ENCODE data around the gene TTLL7. TPM values are rescaled to one million over a fixed set of nuclear protein-coding genes. Genes with fewer than 3 reads are reported as not detected.

The TTLL7 gene
- total and polyA plus RNA-seq, 9 of the 15 experiments (the other 6 are each of a cell fraction or from before 2014, with no cell fraction given) = 0.63 to 2.6 (median 1.7) TPM

DNA sequence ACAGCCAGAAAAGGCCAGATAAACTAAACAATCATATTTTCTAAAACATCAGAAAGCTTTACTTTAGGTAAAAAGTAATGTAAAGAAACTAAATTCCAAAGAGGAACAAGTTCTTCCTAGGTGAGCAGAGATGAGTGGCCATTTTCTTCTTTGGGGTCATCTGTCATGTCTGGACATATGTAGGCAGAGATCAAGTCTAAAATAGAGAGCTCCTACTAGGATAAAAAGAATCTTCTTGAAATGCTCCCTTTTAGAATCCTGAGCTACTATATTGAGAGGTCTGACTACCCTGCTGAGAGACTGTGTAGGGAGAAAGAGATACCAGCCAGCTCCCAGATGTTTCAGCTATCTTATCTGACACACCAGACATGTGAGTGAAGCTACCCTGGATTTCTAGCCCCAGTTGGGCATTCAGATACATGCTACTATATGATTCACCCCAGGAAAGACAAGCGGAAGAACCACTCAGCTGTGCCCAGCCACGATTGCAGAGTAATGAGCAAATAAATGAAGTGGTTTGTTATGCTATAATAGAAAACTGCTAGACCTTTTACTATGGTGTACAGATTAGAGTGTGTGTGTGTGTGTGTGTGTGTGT, 80.1 kb downstream of the TTLL7 start (continued):
- TF ChIP-seq, protein P1, sequence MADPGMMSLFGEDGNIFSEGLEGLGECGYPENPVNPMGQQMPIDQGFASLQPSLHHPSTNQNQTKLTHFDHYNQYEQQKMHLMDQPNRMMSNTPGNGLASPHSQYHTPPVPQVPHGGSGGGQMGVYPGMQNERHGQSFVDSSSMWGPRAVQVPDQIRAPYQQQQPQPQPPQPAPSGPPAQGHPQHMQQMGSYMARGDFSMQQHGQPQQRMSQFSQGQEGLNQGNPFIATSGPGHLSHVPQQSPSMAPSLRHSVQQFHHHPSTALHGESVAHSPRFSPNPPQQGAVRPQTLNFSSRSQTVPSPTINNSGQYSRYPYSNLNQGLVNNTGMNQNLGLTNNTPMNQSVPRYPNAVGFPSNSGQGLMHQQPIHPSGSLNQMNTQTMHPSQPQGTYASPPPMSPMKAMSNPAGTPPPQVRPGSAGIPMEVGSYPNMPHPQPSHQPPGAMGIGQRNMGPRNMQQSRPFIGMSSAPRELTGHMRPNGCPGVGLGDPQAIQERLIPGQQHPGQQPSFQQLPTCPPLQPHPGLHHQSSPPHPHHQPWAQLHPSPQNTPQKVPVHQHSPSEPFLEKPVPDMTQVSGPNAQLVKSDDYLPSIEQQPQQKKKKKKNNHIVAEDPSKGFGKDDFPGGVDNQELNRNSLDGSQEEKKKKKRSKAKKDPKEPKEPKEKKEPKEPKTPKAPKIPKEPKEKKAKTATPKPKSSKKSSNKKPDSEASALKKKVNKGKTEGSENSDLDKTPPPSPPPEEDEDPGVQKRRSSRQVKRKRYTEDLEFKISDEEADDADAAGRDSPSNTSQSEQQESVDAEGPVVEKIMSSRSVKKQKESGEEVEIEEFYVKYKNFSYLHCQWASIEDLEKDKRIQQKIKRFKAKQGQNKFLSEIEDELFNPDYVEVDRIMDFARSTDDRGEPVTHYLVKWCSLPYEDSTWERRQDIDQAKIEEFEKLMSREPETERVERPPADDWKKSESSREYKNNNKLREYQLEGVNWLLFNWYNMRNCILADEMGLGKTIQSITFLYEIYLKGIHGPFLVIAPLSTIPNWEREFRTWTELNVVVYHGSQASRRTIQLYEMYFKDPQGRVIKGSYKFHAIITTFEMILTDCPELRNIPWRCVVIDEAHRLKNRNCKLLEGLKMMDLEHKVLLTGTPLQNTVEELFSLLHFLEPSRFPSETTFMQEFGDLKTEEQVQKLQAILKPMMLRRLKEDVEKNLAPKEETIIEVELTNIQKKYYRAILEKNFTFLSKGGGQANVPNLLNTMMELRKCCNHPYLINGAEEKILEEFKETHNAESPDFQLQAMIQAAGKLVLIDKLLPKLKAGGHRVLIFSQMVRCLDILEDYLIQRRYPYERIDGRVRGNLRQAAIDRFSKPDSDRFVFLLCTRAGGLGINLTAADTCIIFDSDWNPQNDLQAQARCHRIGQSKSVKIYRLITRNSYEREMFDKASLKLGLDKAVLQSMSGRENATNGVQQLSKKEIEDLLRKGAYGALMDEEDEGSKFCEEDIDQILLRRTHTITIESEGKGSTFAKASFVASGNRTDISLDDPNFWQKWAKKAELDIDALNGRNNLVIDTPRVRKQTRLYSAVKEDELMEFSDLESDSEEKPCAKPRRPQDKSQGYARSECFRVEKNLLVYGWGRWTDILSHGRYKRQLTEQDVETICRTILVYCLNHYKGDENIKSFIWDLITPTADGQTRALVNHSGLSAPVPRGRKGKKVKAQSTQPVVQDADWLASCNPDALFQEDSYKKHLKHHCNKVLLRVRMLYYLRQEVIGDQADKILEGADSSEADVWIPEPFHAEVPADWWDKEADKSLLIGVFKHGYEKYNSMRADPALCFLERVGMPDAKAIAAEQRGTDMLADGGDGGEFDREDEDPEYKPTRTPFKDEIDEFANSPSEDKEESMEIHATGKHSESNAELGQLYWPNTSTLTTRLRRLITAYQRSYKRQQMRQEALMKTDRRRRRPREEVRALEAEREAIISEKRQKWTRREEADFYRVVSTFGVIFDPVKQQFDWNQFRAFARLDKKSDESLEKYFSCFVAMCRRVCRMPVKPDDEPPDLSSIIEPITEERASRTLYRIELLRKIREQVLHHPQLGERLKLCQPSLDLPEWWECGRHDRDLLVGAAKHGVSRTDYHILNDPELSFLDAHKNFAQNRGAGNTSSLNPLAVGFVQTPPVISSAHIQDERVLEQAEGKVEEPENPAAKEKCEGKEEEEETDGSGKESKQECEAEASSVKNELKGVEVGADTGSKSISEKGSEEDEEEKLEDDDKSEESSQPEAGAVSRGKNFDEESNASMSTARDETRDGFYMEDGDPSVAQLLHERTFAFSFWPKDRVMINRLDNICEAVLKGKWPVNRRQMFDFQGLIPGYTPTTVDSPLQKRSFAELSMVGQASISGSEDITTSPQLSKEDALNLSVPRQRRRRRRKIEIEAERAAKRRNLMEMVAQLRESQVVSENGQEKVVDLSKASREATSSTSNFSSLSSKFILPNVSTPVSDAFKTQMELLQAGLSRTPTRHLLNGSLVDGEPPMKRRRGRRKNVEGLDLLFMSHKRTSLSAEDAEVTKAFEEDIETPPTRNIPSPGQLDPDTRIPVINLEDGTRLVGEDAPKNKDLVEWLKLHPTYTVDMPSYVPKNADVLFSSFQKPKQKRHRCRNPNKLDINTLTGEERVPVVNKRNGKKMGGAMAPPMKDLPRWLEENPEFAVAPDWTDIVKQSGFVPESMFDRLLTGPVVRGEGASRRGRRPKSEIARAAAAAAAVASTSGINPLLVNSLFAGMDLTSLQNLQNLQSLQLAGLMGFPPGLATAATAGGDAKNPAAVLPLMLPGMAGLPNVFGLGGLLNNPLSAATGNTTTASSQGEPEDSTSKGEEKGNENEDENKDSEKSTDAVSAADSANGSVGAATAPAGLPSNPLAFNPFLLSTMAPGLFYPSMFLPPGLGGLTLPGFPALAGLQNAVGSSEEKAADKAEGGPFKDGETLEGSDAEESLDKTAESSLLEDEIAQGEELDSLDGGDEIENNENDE (IDR thresholded peaks at IDR 0.05; ENCODE audit: low read depth, low read length) = no peak
- TF ChIP-seq ZNF121 (CRISPR knock-in tag; conservative IDR thresholded peaks at IDR 0.05) = no peak
- no peak for TF ChIP-seq HDAC6 (IDR thresholded peaks at IDR 0.05; ENCODE audit: low read depth, low read length)
- peak; percentile 87 for TF ChIP-seq ZKSCAN8 (CRISPR knock-in tag; IDR thresholded peaks at IDR 0.05)
- peak; percentile 73 for TF ChIP-seq MTA3 (IDR thresholded peaks at IDR 0.05; ENCODE audit: borderline replicate concordance)
- TF ChIP-seq, protein P2, sequence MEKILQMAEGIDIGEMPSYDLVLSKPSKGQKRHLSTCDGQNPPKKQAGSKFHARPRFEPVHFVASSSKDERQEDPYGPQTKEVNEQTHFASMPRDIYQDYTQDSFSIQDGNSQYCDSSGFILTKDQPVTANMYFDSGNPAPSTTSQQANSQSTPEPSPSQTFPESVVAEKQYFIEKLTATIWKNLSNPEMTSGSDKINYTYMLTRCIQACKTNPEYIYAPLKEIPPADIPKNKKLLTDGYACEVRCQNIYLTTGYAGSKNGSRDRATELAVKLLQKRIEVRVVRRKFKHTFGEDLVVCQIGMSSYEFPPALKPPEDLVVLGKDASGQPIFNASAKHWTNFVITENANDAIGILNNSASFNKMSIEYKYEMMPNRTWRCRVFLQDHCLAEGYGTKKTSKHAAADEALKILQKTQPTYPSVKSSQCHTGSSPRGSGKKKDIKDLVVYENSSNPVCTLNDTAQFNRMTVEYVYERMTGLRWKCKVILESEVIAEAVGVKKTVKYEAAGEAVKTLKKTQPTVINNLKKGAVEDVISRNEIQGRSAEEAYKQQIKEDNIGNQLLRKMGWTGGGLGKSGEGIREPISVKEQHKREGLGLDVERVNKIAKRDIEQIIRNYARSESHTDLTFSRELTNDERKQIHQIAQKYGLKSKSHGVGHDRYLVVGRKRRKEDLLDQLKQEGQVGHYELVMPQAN (IDR thresholded peaks at IDR 0.05; ENCODE audit: borderline replicate concordance) = no peak
- TF ChIP-seq, protein P3, sequence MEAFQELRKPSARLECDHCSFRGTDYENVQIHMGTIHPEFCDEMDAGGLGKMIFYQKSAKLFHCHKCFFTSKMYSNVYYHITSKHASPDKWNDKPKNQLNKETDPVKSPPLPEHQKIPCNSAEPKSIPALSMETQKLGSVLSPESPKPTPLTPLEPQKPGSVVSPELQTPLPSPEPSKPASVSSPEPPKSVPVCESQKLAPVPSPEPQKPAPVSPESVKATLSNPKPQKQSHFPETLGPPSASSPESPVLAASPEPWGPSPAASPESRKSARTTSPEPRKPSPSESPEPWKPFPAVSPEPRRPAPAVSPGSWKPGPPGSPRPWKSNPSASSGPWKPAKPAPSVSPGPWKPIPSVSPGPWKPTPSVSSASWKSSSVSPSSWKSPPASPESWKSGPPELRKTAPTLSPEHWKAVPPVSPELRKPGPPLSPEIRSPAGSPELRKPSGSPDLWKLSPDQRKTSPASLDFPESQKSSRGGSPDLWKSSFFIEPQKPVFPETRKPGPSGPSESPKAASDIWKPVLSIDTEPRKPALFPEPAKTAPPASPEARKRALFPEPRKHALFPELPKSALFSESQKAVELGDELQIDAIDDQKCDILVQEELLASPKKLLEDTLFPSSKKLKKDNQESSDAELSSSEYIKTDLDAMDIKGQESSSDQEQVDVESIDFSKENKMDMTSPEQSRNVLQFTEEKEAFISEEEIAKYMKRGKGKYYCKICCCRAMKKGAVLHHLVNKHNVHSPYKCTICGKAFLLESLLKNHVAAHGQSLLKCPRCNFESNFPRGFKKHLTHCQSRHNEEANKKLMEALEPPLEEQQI (IDR thresholded peaks at IDR 0.05) = peak; percentile 97
- peak; percentile 61 for TF ChIP-seq ZNF24 (IDR thresholded peaks at IDR 0.05)
- TF ChIP-seq, protein P4, sequence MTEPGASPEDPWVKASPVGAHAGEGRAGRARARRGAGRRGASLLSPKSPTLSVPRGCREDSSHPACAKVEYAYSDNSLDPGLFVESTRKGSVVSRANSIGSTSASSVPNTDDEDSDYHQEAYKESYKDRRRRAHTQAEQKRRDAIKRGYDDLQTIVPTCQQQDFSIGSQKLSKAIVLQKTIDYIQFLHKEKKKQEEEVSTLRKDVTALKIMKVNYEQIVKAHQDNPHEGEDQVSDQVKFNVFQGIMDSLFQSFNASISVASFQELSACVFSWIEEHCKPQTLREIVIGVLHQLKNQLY (CRISPR knock-in tag; conservative IDR thresholded peaks at IDR 0.05) = no peak
- peak; percentile 76 for TF ChIP-seq CREM (IDR thresholded peaks at IDR 0.05; ENCODE audit: low read depth)
- TF ChIP-seq POLR2AphosphoS5 (IDR thresholded peaks at IDR 0.05; ENCODE audit: control insufficient read depth, insufficient read depth, low read depth, low read length) = peak; percentile 99
